GM23248 (cell line): ENCODE data around the gene CAMTA1. TPM values are rescaled to one million over a fixed set of nuclear protein-coding genes. Genes with fewer than 3 reads are reported as not detected.

Source experiments
- DNase-seq: peaks from one replicate; pipeline ENCODE4 v3.0.0-alpha.2; 2015
- H2AFZ ChIP-seq: fragments of 200-600 bp; sonication (generic); 2 replicates; pipeline ENCODE4 v1.6.1; 2016; ENCODE audit warnings: antibody characterized with exemption
- H3F3A ChIP-seq: fragments of 200-600 bp; sonication (generic); 2 replicates; pipeline ENCODE4 v1.6.1; 2016; ENCODE audit warnings: mild to moderate bottlenecking, antibody characterized with exemption, mixed run types; ENCODE audit not compliant: insufficient read depth
- H3K27ac ChIP-seq: fragments of 200-600 bp; sonication (generic); 2 replicates; pipeline ENCODE4 v1.5.1; 2016; ENCODE audit warnings: mild to moderate bottlenecking
- H3K27me3 ChIP-seq: fragments of 200-600 bp; sonication (generic); replicated peaks from 2 replicates; pipeline ENCODE4 v1.6.1; 2016; ENCODE audit warnings: mild to moderate bottlenecking; ENCODE audit not compliant: insufficient read depth
- H3K36me3 ChIP-seq: fragments of 200-600 bp; sonication (generic); 2 replicates; pipeline ENCODE4 v1.6.1; 2016; ENCODE audit warnings: low read depth, mild to moderate bottlenecking
- H3K4me1 ChIP-seq: fragments of 200-600 bp; sonication (generic); 2 replicates; pipeline ENCODE4 v1.6.1; 2016; ENCODE audit warnings: mild to moderate bottlenecking; ENCODE audit not compliant: insufficient read depth
- H3K4me2 ChIP-seq: fragments of 200-600 bp; sonication (generic); one replicate; pipeline ENCODE4 v1.6.1; 2016; ENCODE audit warnings: mild to moderate bottlenecking; ENCODE audit not compliant: unreplicated experiment
- H3K4me3 ChIP-seq: fragments of 200-600 bp; sonication (generic); 2 replicates; pipeline ENCODE4 v1.5.1; 2016; ENCODE audit warnings: mild to moderate bottlenecking
- H3K79me2 ChIP-seq: fragments of 200-600 bp; sonication (generic); 2 replicates; pipeline ENCODE4 v1.6.1; 2016; ENCODE audit warnings: mild to moderate bottlenecking; ENCODE audit not compliant: insufficient read depth
- H3K9ac ChIP-seq: fragments of 200-600 bp; sonication (generic); 2 replicates; pipeline ENCODE4 v1.6.1; 2016; ENCODE audit warnings: mild to moderate bottlenecking
- H3K9me2 ChIP-seq: fragments of 200-600 bp; sonication (generic); 2 replicates; pipeline ENCODE4 v1.6.1; 2016; ENCODE audit warnings: mixed run types, mild to moderate bottlenecking, moderate library complexity; ENCODE audit not compliant: insufficient read depth
- H3K9me3 ChIP-seq: fragments of 200-600 bp; sonication (generic); one replicate; pipeline ENCODE4 v1.6.1; 2017; ENCODE audit warnings: low read depth
- H4K20me1 ChIP-seq: fragments of 200-600 bp; sonication (generic); 2 replicates; pipeline ENCODE4 v1.6.0; 2016; ENCODE audit not compliant: insufficient read depth
- EZH2 ChIP-seq: fragments of 200-600 bp; sonication (generic); IDR thresholded peaks from 2 replicates; pipeline ENCODE4 v1.6.1; 2018; ENCODE audit warnings: antibody characterized with exemption, mild to moderate bottlenecking; ENCODE audit not compliant: insufficient read depth, poor library complexity, severe bottlenecking
- EZH2phosphoT487 ChIP-seq: fragments of 200-600 bp; sonication (generic); IDR thresholded peaks from 2 replicates; pipeline ENCODE4 v1.6.1; 2018; ENCODE audit warnings: antibody characterized with exemption, moderate library complexity, mild to moderate bottlenecking, low read depth; ENCODE audit not compliant: insufficient read depth
- WGBS, 2 experiments: methylation state at CpG; one replicate each; pipeline ENCODE4 v1.1.6; 2015 to 2017; ENCODE audit warnings: low lambda C conversion rate in 2 of 2, low coverage in 1 of 2; ENCODE audit errors: missing lambda C conversion rate in 2 of 2; 5-methylcytosine and 5-hydroxymethylcytosine counted together
- in situ Hi-C: fragments of 300-500 bp; cut with MboI; formaldehyde crosslinking; loops from 2 replicates; pipeline ENCODE4 v1.15.0; 2020
- polyA plus RNA-seq: library from polyadenylated mRNA; unstranded; fragments of >200 nt; fragmentation: Nextera tagmentation; extraction: Ambion mirVana; gene quantifications from 2 replicates; pipeline ENCODE4 v1.2.1, GENCODE V29; 2016
- total RNA-seq: library from RNA; depleted of rRNA; stranded (reverse); fragments of >200 nt; shearing (Covaris generic); gene quantifications from 2 replicates; pipeline ENCODE4 v1.2.3, GENCODE V29; 2014

The CAMTA1 gene
- total and polyA plus RNA-seq, 2 experiments from 2014 or later = 50.1 to 165 TPM

DNA sequence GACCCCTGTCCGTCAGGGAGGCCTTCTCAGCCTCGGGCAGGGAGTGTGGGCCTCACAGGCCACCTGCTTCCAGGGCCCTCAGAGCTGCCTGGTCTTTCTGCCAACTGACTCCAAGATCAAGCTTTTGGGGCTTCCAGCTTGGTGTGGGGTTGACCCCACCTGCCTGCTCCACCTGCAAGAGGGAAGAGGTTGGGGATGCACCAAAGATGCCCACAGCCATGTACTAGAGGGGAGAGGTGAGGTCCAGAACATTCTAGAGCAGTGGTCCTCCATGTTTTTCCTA lies 719.1 kb downstream of the CAMTA1 start:
- no peaks in the 10 kb centered on the region for H3K9me3 ChIP-seq
- H3F3A ChIP-seq = no peaks in the 10 kb centered on the region
- H4K20me1 ChIP-seq = no peaks in the 10 kb centered on the region
- H3K79me2 ChIP-seq = no peaks in the 10 kb centered on the region
- no peak overlapping the region for H3K4me2 ChIP-seq
- no peak overlapping the region for H3K9ac ChIP-seq
- H3K4me3 ChIP-seq = no peak overlapping the region
- no peaks in the 10 kb centered on the region for H3K9me2 ChIP-seq
- H3K4me1 ChIP-seq = no peaks in the 10 kb centered on the region
- in situ Hi-C loops = no loop called here
- H3K27ac ChIP-seq = no peak overlapping the region
- 80 to 82% methylated on average over 2 of the region's 2 CpGs for WGBS, 2 experiments
- H2AFZ ChIP-seq = no peak overlapping the region
- no peaks in the 10 kb centered on the region for H3K27me3 ChIP-seq
- no peak for DNase-seq
- no peaks in the 10 kb centered on the region for H3K36me3 ChIP-seq
- TF ChIP-seq EZH2 (no peak), EZH2phosphoT487 (no peak)

DNA sequence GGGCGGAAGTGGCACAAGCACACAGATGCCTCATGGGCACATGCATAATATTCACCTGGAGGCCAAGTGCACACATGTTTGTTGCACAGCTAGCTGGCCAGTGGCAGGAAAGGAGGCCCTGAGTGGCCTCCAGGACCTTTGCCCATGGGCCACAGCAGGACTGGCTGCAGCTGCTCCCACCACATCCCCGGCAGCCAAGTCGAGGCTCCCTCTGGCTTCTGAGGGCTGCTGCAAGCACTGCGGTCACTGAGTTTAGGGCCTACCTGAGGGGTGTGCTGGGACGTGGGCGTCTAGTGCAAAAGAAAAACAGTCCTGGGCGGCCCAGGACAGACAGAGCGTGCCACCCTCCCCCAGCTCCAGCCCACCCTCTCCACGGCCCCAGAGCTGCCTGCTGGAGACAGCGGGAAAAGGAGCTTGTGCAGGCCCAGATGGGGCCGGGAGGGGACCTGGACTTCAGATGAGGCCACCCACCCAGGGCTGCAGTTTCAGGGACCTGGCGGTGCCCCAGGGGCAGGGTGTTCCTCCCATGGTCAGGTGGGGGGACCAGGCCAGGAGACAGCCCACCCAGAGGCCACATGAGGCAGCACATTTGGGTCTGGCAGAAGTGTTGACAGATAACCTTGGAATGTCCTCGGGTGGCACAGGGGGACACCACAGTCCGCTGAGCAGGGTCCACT lies 720.0 kb downstream of the CAMTA1 start:
- TF ChIP-seq EZH2 (no peak), EZH2phosphoT487 (no peak)
- no peaks in the 10 kb centered on the region for H3K4me1 ChIP-seq

DNA sequence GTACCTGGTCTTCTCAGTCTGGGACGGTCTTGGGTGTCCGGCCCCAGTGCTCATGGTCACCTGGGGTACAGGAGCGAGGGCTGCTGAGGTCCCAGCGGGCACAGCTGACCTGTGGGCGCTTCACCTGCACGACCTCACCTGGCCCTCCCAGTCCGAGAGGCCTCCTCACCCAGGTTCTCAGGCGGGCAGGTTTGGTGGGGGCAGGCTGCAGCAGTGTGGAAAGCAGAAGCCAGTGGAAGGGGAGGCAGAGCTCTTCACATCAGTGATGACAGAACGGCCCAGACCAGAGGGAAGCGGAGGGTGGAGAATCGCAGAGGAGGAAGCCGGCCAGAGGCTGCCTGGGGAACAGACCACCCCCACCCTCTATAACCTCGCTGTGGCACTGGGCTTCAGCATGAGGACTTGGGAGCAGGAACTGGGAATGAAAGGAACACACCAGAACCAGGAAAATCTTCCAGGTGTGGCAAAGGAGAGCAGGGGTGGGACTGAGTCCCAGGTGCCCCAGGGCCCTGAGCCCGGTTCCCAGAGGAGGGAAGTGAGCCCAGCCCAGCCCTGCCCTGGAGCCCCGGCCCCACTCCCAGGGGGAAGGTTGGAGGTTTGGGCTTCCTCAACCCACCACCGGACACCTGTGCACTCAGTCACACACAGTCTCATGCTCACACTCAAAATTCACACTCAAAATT lies 720.7 kb downstream of the CAMTA1 start:
- DNase-seq = no peak
- no peaks in the 10 kb centered on the region for H3F3A ChIP-seq
- H3K9me3 ChIP-seq = no peaks in the 10 kb centered on the region
- 67 to 69% methylated on average over 16 of the region's 16 CpGs for WGBS, 2 experiments
- no peak overlapping the region for H3K9ac ChIP-seq
- no peak overlapping the region for H3K4me2 ChIP-seq
- no peaks in the 10 kb centered on the region for H3K36me3 ChIP-seq
- H3K27me3 ChIP-seq = no peaks in the 10 kb centered on the region
- no peak overlapping the region for H3K27ac ChIP-seq
- H3K79me2 ChIP-seq = no peaks in the 10 kb centered on the region
- TF ChIP-seq EZH2 (no peak), EZH2phosphoT487 (no peak)
- in situ Hi-C loops = no loop called here
- no peaks in the 10 kb centered on the region for H3K4me1 ChIP-seq
- H2AFZ ChIP-seq = no peak overlapping the region
- no peak overlapping the region for H3K4me3 ChIP-seq
- no peaks in the 10 kb centered on the region for H4K20me1 ChIP-seq
- H3K9me2 ChIP-seq = no peaks in the 10 kb centered on the region

More for the DNA sequence above, 720.0 kb downstream of the CAMTA1 start:
- Histone ChIP-seq H3K4me2 (no peak overlapping the region), H3K9ac (no peak overlapping the region), H3K27me3 (no peaks in the 10 kb centered on the region), H3K79me2 (no peaks in the 10 kb centered on the region), H3K27ac (no peak overlapping the region), H3K9me2 (no peaks in the 10 kb centered on the region), H3K36me3 (no peaks in the 10 kb centered on the region), H4K20me1 (no peaks in the 10 kb centered on the region), H2AFZ (no peak overlapping the region), H3F3A (no peaks in the 10 kb centered on the region), H3K9me3 (no peaks in the 10 kb centered on the region), H3K4me3 (no peak overlapping the region)
- in situ Hi-C loops = no loop called here
- DNase-seq = no peak
- WGBS, 2 experiments = 71 to 75% methylated on average over 10 to 14 of the region's 14 CpGs

DNA sequence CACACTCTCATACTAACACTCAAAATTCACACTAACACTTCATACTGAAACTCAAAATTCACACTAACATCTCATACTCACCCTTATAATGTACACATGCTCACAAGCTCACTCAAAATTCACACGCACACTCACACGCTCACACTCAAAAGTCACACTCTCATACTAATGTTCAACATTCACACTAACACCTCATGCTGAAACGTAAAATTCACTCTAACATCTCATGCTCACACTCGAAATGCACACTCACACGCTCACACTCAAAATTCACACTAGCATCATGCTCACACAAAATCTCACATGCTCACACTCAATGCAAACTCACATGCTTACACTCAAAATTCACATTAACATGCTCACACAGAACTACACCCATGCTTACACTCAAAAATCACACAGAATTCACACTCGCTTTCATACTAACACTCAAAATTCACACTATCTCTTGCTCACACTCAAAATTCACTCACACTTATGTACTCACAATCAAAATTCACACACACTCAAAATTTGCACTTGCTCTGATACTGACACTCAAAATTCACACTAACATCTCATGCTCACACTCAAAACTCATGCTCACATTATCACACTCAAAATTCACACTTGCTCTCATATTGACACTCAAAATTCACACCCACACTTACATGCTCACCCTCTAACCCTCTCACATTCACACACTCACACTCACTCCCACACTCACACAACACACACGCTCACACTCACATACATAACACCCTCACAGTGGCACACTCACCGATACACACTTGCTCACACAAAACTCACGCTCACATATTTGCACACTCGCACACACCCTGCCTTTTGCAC lies 721.4 kb downstream of the CAMTA1 start:
- H3K27me3 ChIP-seq = no peaks in the 10 kb centered on the region
- H3K9ac ChIP-seq = no peak overlapping the region
- no peaks in the 10 kb centered on the region for H3K4me1 ChIP-seq
- WGBS, 2 experiments = 91 to 92% methylated on average over 10 of the region's 10 CpGs
- H3F3A ChIP-seq = no peaks in the 10 kb centered on the region
- no peaks in the 10 kb centered on the region for H3K9me2 ChIP-seq
- no peak overlapping the region for H3K4me3 ChIP-seq
- in situ Hi-C loops = no loop called here
- H3K4me2 ChIP-seq = no peak overlapping the region
- no peaks in the 10 kb centered on the region for H3K9me3 ChIP-seq
- DNase-seq = no peak
- H2AFZ ChIP-seq = no peak overlapping the region
- H3K79me2 ChIP-seq = no peaks in the 10 kb centered on the region
- no peaks in the 10 kb centered on the region for H3K36me3 ChIP-seq
- H4K20me1 ChIP-seq = no peaks in the 10 kb centered on the region
- no peak for TF ChIP-seq EZH2phosphoT487
- no peak for TF ChIP-seq EZH2
- H3K27ac ChIP-seq = no peak overlapping the region
